Right ventricle myocardium inferior (tissue), 1 donor: Measurements from ENCODE around the gene MRPL40. TPM values are rescaled to one million over a fixed set of nuclear protein-coding genes. Genes with fewer than 3 reads are reported as not detected.

Experiments
- ATAC-seq: fragments of 200-7000 bp; cut with Tn5 transposase; one replicate; pipeline ENCODE4 v1.9.1; 2020; ENCODE audit warnings: mild to moderate bottlenecking, moderate library complexity
- DNase-seq: peaks from one replicate; pipeline ENCODE4 v3.0.0; 2021; ENCODE audit errors: missing footprints
- intact Hi-C: fragments of 100-400 bp; cut with DNase I; formaldehyde crosslinking; loops from one replicate; pipeline ENCODE4 v1.11.0; 2022
- long read RNA-seq: library from polyadenylated mRNA; unstranded; transcript quantifications from one replicate; pipeline ENCODE4 v2.0.0, GENCODE V29; 2021
- total RNA-seq: library from RNA; stranded (reverse); fragmentation: NEBNext Ultra II Directional; extraction: Animal tissue kit (Norgen Biotek cat#: 25700); gene quantifications from one replicate; pipeline ENCODE4 v1.2.1, GENCODE V29; 2021
- donor health status: DM: no; HTN: yes; CAD: no; lungs with severe emphysema.

MRPL40 gene
- 60.4 TPM for total RNA-seq
- long read RNA-seq, transcript MRPL40-201 (4 exons, 1,387 nt) = major isoform, 41 of 44 reads
- long read RNA-seq, partial matches to known transcripts = 0 of 44 reads
- long read RNA-seq, other reads (novel, unspliced or antisense) = 0 of 44 reads

GRCh38 chr22:19432133-19432851, at the start of gene MRPL40:
MRPL40 (plus strand) TSS chr22:19432545; CDS start chr22:19432555, 10 bp downstream.
- ATAC-seq (peak; percentile 98), DNase-seq (peak; percentile 98)
- intact Hi-C loops = loop anchor here (1.0 to 10.0 kb wide), 4 partner anchors 15 to 287 kb away; partner anchors contain the start of genes C22orf39, CDC45, CLTCL1 and ESS2

- intact Hi-C loops = no loop called here
- DNase-seq (no peak), ATAC-seq (no peak)
These were observed 49.1 kb upstream of the MRPL40 start for GRCh38 chr22:19383292-19383691.

DNA sequence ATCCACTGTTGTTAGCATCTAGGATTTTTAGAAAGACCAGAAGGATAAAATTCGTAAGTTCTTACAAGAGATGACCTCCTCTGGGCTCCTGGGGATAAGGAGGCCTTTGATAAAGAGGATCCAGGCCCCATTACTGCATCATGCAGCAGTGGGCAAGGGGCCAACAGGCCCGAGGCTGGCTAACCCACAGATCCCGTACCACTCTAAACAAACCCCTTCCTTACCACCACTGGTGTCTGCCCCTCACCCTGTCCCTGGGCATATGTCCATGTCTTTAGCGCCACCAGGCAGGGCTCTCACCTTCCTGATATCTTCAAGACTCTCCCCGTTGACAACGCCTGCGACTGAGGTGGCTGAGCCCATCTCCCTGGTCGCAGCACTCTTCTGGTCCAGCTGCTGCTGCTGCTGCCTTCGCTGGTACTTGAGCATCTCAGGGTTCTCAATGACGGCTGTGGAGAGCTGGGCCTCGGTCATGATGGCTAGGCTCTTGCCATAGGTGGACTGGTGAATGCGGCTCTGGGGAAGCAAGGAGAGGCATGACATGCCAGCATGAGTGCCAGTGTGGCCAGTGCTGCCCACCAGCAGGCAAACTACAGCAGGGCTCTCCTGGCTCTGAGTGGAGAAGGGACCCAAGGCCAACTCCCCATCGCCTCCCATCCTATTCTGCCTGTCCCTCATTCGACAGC, 47.0 kb upstream of the MRPL40 start:
- no peak for DNase-seq
- no peak for ATAC-seq
- intact Hi-C loops = no loop called here

GRCh38 chr22:19386248-19386647, 46.1 kb upstream of the MRPL40 start:
- DNase-seq = no peak

GRCh38 chr22:19387038-19387437, 45.3 kb upstream of the MRPL40 start:
- intact Hi-C loops = no loop called here
- ATAC-seq = no peak
- no peak for DNase-seq

More at GRCh38 chr22:19386248-19386647, 46.1 kb upstream of the MRPL40 start:
- ATAC-seq = no peak
- intact Hi-C loops = no loop called here

DNA sequence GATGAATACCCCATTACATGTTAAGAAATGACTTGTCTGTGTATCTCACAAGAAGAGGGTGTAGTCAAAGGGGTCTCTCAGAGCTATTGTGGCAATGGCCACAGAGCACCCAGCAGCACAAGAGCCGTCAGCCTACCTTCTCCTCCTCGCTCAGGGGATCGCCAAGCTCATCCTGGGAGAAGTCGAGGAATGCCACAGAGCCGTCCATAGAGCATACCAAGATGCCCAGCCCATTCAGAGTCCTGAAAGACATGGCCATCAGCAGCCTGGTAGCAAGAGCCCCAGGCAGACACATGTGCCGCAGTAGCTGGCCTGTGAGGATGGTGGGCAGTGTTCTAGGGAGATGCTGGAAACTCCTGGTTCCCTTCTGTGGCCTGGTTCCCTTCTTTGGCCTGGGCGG, 44.8 kb upstream of the MRPL40 start:
- no peak for DNase-seq
- no peak for ATAC-seq
- intact Hi-C loops = no loop called here

DNA sequence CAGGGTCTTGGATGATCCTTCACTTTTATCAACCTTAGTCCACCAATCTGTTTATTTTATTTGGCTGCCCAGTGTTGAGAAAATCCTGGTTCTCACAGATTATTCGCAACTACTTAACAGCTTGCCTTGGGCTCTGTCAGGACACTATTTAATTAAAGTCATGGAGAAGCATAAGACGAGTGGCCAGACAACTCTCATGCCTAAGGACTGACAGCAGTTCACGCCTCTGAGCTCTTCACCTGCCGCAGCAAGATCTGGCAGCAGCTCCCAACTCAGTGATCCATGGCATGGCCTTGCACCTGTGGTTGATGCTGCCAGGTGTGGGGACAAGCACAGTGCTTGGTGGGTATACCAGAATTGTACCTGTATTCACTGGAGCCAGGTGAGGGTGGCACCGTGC, 38.6 kb upstream of the MRPL40 start:
- ATAC-seq = no peak
- no peak for DNase-seq
- intact Hi-C loops = no loop called here

- ATAC-seq (no peak), DNase-seq (no peak)
- intact Hi-C loops = no loop called here
These were observed 37.9 kb upstream of the MRPL40 start for GRCh38 chr22:19394274-19395050.

DNA sequence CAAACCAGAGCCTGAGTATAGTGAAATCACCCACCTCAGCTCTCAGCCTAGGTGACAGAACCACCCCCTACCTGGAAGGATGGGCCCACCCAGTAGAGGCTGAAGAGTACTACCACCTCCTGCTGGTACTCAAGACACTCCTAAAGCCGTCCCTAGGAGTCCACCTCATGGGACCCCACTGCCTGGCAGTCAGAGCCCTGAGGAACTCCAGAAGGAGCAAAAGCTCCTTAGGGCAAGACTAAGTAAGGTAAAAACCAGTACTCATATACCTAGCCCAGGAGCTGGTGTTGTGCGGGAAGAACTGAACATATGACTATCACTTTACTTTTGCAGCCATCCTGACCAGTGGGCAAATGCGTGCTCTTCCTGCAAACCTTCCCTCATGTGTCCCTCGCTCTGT, 37.1 kb upstream of the MRPL40 start:
- DNase-seq (no peak), ATAC-seq (no peak)
- intact Hi-C loops = no loop called here

GRCh38 chr22:19396561-19396933, 35.8 kb upstream of the MRPL40 start:
- intact Hi-C loops = no loop called here
- DNase-seq (no peak), ATAC-seq (no peak)

GRCh38 chr22:19396934-19397733, 35.2 kb upstream of the MRPL40 start:
- DNase-seq (no peak), ATAC-seq (no peak)
- intact Hi-C loops = no loop called here

DNA sequence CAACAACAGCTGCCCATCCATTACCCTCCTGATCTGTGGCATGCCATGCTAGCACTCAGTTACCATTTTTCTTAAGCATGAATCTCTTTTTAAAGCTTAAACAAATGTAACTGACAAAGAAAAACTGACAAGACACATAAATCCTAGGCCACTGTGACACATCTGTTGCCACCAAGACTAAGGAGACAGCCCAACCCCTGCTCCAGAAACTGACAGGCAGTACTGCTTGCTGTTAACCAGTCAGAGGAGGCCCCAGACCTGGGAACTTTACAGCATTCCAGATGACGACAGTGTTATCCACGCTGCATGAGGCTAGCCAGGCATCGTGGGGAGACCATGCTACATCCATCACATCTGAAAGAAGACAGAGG, 34.6 kb upstream of the MRPL40 start:
- no peak for ATAC-seq
- intact Hi-C loops = no loop called here
- no peak for DNase-seq

DNA sequence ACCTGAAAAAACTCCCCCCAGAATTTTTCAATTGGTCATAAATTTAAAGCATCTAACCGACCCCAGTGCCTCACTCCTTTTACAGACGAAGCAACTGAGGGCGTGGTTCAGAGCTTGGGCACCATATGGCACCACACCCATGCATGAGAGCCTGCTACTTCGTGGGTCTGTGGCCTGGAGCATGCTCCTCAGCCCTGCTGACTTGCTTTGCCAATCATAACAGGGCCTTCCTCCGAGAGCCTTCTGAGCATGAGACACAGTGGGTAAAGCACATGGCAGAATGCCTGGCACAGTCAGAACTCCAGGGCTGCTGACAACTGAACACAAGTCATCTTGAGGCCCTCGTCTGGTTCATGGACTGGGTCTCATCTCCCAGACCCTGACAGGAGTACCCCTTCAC, 34.1 kb upstream of the MRPL40 start:
- intact Hi-C loops = no loop called here
- DNase-seq = no peak
- no peak for ATAC-seq

- ATAC-seq (no peak), DNase-seq (no peak)
- intact Hi-C loops = no loop called here
These were observed 33.7 kb upstream of the MRPL40 start for GRCh38 chr22:19398652-19399051.

DNA sequence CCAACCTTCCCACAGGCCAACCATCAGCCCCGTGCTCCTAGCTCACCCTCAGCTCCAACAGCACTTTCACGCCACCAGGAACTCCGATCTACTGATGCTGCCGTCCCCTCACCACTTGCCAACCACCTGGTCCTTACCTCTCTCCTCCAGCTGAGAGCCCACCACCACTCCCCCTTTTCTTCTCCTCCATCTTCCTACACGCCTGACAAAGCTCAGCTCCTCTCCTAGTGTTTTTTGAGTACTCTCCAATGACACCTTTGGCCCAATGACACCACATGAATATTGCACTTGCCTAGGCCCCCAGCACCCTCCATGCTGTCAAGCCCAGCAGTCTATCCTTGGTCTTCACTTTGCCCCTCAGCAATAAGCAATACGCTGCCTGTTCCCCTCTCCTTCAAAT, 31.5 kb upstream of the MRPL40 start:
- no peak for DNase-seq
- intact Hi-C loops = loop anchor here (5.0 kb wide), 1 partner anchor 164 kb away; no protein-coding TSS in a partner anchor
- ATAC-seq = no peak

DNA sequence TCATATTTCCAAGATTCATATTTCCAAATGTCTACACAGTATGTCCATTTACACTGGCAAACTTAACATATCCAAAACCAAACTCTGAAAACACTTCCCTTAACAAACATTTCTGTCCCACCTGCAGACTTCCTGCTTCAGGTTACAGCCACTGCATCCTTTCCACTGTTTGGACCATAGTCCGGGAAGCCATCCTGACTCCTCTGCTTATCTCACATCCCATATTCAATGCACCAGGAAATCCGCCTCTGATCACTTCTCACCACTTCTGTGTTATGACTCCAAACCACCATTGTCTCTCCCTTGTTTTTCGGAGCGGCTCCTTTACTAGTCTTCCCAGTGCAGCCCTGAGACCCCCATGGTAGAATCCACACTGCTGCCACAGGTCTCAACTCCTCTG, 30.9 kb upstream of the MRPL40 start:
- intact Hi-C loops = loop anchor here (5.0 kb wide), 1 partner anchor 164 kb away; no protein-coding TSS in a partner anchor
- no peak for DNase-seq

DNA sequence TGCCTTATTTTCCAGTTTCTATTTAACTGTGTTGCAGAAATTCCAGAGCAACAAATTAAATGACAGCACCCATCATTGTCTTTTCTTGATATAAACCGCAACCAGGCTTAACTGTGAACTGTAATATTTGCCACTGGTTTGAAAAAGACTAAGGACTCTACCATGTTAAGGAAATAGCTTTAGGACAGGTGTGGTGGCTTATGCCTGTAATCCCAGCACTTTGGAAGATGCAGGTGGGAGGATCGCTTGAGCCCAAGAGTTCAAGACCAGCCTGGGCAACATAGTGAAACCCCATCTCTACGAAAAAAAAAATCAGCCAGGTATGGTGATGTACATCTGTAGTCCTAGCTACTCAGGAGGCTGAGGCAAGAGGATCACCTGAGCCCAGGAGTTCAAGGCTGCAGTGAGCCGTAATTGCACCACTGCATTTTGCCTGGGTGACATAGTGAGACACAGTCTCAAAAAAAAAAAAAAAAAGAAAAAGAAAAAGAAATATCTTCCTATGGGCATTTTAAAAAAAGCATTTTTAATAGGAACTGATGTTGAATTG, 29.6 kb upstream of the MRPL40 start:
- DNase-seq (no peak), ATAC-seq (no peak)
- intact Hi-C loops = loop anchor here (2.0 to 5.0 kb wide), 2 partner anchors 60 to 165 kb away; no protein-coding TSS in a partner anchor

More for the DNA sequence above, 30.9 kb upstream of the MRPL40 start:
- no peak for ATAC-seq

GRCh38 chr22:19404676-19405075, 27.7 kb upstream of the MRPL40 start:
- intact Hi-C loops = loop anchor here (5.0 kb wide), 1 partner anchor 167 kb away; no protein-coding TSS in a partner anchor
- no peak for DNase-seq

More at GRCh38 chr22:19404676-19405075, 27.7 kb upstream of the MRPL40 start:
- ATAC-seq = no peak
